ENCODE results near the gene PAPSS2.
A peak's percentile ranks its signal among the peaks of the same experiment; 100 is the strongest.

The PAPSS2 gene

DNA sequence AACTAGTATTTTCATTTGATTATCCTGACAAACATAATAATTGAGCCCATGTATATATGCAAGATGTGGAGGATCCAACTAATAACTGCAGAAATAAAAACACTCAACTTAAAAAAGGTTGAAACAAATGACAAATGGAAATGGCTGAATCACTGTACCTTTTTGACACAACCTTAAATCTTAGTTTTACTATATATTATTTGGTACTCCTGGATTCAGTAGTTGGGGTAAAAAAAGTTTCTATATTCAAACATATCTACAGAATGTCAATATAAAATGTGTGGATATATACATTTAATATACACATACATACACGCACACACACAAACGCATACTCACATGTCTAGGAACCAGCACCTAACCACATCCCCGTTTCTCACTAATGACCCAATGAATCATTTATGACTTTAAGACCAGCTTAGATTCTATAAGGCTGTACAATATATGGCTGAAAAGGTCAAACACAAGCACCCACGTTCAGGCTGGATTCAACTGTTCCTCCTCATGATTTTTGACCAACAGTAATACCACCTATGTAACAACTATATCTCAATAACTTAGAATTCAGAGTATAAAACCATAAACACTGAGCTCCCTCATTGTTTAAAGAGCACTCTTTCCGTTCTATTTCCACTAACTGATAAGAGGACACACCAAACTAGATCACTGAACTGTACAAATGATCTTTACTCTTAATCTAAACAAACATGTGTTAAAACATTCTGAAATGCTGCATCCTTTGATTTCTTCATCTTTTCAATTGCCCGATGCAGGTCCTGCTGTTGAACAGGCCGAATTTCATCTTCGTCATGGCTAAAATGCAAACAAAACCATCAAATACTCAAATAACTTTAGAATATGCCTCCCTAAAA, 94.6 kb downstream of the PAPSS2 start:
- DNase-seq = no peak

DNA sequence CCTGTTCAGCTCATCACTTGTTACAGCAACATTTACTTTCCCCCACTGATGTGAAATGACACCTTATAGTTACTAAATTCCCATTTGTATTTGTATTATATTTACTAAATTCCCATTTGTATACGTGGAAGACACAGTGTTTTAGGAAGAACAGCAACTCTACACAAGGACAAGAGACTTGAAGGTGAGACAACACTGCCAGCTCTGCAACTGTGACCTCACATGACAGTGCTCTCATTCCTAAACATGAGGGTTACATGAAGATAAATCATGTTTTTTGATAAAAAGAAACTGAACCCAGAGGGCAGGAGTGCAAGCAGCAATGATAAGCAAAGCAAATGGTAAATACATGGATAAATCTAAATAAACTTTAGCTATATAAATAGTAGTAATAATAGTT, 98.0 kb downstream of the PAPSS2 start:
- no peak for DNase-seq

DNA sequence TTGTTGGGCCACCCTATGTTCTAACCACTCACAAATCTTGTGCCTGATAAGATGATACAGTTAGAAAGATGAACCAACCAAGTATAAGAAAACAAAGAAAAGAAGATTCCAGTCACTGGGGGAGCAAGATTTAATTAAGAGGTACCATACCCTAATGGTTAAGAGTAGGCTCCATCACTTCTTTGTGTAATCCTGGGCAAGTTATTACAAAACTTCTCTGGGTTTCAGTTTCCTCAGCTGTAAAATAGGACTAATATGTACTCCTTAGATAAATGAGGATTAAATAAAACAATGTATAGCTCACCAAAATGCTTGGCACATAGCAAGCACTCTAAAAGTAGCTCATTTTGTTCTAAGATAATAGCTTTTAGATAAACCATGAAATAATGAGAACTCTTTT, 99.9 kb downstream of the PAPSS2 start:
- no peak for DNase-seq

DNA sequence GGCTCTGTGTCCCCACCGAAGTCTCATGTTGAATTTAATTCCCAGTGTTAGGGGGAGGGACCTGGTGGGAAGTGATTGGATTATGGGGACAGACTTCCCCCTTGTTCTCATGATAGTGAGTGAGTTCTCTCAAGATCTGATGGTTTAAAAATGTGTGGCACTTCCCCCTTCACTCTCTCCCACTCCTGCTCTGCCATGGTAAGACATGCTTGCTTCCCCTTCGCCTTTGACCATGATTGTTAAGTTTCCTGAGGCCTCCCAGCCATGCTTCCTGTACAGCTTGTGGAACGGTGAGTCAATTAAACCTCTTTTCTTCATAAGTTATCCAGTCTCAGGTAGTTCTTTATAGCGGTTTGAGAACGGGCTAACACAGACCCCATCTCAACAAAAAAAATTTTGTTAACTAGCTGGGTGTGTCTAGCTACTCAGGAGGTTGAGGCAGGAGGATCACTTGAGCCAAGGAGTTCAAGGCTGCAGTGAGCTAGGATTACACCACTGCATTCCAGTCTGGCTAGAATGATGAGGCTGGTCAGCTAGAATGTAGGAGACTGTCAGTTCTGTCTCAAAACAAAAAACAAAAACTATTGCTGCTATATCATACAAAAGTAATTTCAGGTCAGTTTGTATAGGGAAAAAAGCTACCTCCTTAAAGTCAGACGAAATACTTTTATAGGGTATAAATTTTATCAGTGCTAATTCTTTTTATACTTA, 100.7 kb downstream of the PAPSS2 start:
- DNase-seq = no peak

DNA sequence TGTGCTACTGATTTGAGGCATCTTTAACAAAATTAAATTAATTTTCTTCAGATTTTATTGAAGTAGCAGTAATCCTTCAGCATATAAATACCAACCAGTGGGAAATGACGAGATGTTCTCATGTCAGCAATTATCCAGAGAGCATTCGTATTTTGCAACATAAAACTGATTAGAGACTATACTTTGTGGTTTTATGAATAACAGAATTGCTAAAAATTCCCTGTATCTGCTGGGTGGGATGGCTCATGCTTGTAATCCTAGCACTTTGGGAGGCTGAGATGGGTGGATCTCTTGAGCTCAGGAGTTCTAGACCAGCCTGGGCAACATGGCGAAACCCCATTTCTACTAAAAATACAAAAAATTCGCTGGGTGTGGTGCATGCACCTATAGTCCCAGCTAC, 101.5 kb downstream of the PAPSS2 start:
- DNase-seq = no peak

DNA sequence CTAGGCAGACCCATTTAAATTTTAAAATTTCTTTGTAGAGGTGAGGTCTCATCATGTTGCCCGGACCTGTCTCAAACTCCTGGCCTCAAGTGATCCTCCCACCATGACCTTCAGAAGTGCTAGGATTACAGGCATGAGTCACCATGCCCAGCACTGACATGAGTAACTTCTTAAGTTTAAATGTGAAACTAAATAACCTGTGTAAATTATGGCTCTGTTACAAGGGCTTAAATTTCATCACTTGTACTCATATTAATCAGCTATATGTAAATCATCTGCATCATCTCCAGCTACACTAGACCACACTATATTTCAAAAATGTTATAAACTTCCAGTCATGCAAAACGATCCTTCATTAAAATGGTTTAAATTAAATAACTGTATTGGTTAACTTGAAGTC, 102.2 kb downstream of the PAPSS2 start:
- DNase-seq = peak; percentile 77

DNA sequence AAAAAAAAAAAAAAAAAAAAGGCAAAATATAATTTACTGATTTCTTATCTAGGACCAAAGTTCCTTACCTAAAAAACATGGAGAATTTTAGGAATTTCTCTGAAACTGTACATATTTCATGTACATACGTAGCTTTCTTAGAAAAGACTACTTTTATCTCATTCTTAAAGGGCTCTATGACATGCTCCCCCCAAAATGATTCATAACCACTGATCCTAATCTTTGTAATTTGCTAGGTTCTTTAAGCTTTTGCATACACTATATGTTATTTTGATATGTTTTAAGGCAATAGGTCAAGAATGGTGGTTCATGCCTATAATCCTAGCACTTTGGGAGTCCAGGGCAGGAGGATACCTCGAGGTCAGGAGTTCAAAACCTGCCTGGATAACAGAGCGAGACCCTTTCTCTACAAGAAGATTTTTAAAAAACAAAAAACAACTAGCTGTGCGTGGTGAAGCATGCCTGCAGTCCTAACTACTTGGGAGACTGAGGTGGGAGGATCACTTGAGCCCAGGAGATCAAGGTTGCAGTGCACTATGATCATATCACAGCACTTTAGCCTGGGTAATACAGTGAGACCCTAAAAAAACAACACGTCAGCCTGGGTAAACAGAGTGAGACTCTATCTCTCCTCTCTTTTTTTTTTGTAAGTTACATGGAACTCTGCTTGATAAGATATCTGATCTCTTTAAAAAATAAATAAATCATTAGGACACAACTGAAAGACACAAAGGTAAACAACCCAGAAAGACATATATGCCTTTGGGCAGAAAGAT, 103.6 kb downstream of the PAPSS2 start:
- no peak for DNase-seq

DNA sequence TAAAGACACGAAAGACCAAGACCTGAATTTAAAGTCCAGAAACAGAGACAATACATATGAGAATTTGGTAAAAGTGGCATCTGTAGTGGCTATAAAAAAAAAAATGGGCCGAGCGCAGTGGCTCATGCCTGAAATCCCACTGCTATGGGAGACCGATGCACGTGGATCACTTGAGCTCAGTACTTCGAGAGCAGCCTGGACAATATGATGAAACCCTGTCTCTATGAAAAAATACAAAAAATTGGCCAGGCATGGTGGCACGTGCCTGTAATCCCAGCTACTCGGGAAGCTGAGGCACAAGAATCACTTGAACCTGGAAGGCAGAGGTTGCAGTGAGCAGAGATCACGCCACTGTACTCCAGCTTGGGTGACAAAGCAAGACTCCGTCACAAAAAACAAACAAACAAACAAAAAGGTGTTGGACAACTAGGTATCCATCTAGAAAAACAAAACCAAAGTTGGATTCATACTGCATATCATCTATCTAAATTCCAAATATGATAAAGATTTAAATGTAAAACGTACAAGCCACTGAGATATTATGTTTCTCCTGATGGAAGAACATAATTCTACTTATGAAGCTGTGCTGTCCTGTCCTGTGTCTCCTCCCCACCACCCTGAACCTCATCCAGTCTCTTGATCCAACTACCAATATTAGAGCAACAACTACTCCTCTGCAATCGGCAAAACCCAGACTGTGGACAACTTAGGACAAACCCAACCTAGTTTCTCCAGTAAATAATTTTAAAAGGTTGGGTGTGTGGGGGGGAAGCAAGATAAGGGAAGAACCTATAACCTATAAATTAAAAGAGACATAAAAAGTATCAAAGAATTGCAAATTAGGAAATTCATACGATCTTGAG, 104.6 kb downstream of the PAPSS2 start:
- DNase-seq = no peak

DNA sequence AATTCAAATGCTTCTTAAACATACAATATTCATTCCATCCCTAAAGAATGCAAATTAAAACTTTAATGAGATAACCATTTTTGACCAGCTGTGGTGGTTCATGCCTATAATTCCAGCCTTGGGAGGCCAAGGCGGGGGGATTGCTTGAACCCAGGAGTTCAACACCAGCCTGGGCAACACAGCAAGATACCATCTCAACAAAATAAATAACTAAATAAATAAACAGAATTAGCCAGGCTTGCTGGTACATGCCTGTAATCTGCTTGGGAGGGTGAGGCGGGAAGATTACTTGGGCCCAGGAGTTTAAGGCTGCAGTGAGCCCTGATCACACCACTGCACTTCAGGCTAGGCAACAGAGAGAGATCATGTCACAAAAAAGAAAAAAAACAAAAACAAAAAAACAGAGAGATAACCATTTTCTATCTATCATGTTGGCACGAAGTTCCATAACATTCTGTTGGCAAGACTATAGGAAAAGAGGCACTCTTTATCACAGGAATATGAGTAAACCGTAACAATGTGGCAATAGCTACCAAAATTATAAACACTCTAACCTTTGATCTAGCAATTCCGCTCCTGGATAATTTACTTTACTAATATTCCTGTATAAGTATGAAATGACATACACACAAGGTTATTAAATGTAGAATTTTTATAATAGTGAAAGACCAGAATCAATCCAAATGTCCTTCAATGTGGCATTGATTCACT, 106.1 kb downstream of the PAPSS2 start:
- DNase-seq = no peak

DNA sequence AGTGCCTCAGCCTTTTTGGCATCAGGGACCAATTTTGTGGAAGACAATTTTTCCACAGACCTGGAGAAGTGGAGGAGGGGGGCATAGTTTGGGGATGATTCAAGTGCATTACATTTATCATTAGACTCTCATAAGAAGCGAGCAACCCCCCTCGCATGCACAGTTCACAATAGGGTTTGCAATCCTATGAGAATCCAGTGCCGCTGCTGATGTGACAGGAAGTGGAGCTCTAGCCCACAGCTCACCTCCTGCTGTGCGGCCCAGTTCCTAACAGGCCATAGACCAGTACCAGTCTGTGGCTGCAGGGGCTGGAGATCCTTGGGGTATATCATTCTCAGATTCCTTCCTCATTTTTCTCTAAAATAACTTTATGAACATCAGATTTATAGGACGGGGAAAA, 107.6 kb downstream of the PAPSS2 start:
- peak; percentile 72 for DNase-seq

DNA sequence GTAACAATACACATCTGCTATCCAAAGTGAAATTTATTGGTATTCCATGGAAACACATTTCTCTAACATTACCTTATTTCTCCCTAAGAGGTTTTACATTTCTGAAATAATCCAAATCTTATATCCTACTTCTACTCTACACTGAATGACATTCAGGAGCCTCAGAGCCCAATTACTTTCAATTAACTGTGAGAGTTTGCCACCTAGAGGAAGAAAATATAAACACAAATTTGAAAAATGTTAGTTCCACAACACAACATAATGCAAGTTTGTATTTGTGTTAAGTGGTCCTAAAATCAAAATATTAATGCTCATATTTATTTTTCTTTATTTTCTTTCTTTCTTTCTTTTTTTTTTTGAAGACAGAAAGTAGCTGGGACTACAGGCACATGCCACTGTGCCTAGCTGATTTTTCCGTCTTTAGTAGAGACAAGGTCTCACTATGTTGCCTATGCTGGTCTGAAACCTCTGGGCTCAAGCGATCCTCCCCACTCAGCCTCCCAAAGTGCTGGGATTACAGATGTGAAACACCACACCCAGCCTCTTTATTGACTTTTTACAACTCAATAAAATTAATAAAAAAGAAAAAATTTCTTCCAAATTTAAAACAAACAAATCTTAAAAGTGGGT, 112.3 kb downstream of the PAPSS2 start:
- peak; percentile 39 for DNase-seq

DNA sequence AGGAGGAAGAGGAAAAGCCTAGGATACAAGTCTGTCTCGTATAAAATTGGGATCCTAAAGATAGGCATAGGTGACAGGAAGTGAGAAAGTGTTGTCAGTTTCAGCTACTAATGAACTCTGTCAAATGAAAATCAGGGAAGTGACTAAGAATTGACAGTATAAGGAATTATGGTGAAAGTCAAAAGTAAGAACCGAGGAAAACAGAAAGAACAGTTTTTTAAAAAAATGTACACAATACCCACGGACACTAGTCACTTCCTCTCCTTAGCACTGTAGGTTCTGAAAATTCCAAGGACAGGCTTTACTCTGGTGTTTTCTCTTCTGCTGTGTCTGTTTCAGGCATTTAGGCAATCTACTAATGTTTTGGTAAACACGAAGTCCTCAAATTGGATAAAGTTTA, 116.1 kb downstream of the PAPSS2 start:
- peak; percentile 48 for DNase-seq

DNA sequence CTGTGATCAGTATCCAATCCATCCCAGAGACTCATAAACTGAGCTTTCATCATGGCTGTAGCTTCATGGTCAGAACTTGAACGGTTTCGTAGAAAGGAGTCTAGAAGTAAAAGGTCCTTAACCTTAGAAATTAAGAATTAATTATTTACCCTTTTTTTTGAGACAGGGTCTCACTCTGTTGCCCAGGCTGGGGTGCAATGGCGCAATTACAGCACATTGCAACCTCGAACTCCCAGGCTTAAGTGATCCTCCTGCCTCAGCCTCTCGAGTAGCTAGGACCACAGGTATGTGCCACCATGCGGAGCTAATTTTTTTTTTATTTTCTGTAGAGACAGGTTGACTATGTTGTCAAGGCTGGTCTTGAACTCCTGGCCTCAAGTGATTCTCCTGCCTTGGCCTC, 116.7 kb downstream of the PAPSS2 start:
- DNase-seq = no peak

DNA sequence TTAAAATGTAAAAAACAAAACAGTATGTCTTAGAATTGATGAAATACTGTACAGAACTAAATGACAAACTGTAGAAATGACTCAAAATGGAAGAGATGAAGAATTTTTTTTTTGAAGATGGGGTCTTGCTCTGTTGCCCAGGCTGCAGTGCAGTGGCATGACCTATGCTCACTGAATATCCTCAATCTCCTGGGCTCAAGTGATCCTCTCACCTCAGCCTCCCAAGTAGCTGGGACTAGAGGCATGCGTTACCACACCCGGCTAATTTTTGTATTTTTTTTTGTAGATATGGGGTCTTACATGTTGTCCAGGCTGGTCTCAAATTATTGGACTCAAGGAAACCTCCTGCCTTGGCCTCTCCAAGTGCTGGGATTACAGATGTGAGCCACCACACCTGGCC, 121.9 kb downstream of the PAPSS2 start:
- no peak for DNase-seq

DNA sequence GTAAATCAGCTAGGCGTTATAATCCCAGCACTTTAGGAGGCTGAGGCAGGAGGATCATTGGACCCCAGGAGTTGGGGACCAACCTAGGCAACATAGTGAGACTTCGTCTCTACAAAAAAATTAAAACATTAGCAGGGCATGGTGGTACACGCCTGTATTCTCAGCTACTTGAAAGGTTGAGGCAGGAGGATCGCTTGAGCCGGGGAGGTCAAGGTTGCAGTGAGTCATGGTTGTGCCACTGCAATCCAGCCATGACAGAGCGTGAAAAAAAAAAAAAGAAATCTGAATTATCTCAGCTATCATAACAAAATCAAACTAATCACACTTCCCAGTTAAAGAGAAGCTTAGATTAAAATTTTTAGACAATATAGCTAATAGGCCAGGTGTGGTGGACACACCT, 123.0 kb downstream of the PAPSS2 start:
- no peak for DNase-seq

DNA sequence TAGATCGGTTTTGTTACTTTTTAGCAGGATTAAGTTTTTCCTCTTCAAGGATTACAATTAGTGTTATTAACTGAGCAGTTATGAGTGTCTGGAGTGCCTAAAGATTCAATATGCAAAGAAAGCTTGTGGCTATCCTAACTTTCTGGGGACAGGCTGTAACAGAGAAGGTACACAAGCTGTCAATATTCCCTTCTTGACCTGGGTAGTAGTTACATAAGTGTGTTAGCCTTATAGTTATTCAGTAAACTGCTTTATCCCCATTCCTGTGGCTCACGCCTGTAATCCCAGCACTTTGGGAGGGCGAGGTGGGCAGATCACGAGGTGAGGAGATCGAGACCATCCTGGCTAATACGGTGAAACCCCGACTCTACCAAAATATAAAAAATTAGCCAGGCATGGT, 126.7 kb downstream of the PAPSS2 start:
- DNase-seq = no peak

DNA sequence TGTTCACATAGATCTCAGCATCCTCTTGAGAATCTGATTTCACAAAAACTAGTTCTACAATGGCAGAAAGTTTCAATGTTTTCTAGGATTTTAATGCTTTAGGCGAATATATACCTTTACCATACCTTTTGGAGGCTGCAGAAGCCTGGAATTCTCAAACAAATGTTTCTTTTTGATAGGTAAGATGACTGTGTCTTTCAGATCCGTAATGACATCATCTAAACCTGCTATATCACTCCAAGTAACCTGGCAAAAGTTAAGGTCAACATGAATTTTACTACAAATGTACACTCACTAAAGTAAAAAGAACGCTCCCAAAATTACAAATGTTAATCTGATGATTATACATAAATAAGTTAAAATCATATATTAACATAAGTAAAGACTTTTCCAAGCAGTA, 130.5 kb downstream of the PAPSS2 start:
- DNase-seq = no peak

DNA sequence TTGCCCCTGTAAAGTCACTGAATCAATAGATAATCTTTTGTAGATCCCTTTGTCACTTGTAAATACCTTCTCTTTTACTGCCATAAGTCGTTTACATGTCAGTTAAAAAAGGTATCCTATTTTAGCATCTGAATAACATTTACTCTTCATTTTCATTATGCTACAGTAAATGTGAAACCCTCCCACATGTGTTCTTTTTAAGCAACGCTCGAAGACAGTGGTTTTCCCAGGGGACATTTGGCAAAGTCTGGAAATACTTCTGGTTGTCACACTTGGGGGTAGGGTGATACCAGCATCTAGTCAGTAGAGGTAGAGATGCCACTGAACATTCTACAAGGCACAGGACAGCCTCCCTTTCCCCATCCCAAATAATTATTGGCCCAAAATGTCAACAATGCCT, 134.6 kb downstream of the PAPSS2 start:
- no peak for DNase-seq

All from EL (cell line).